Thoracic aorta (tissue), 2 donors: ENCODE measurements around the gene RRP15. TPM values are rescaled to one million over a fixed set of nuclear protein-coding genes. Genes with fewer than 3 reads are reported as not detected.

Source experiments
- ATAC-seq: fragments of 150-250 bp; one replicate; pipeline ENCODE4 v1.8.0; 2017; ENCODE audit warnings: low read depth; ENCODE audit not compliant: insufficient number of reproducible peaks, low FRiP score
- DNase-seq: peaks from one replicate; pipeline ENCODE4 v3.0.0-alpha.2; 2020; ENCODE audit warnings: low spot score
- H3K27ac ChIP-seq, 2 donors: fragments of 200-600 bp; sonication (generic); 1 replicate in 1 of 2; 2 replicates in 1 of 2; pipeline ENCODE4 v1.5.1; 2016; ENCODE audit warnings: mild to moderate bottlenecking in 2 of 2, moderate library complexity in 2 of 2
- H3K27me3 ChIP-seq: fragments of 200-600 bp; sonication (generic); replicated peaks from 2 replicates; pipeline ENCODE4 v1.6.0; 2016; ENCODE audit warnings: mild to moderate bottlenecking; ENCODE audit not compliant: insufficient read depth
- H3K36me3 ChIP-seq: fragments of 200-600 bp; sonication (generic); one replicate; pipeline ENCODE4 v1.5.1; 2016
- H3K4me1 ChIP-seq, 2 donors: fragments of 200-600 bp; sonication (generic); 1 replicate in 1 of 2; 2 replicates in 1 of 2; pipeline versions ENCODE4 v1.5.1 to v1.6.0; 2016; ENCODE audit warnings: low read depth in 2 of 2, mild to moderate bottlenecking in 1 of 2; ENCODE audit not compliant: control insufficient read depth in 1 of 2
- H3K4me3 ChIP-seq: fragments of 200-600 bp; sonication (generic); 2 replicates; pipeline ENCODE4 v1.5.1; 2016; ENCODE audit warnings: mild to moderate bottlenecking
- H3K9me3 ChIP-seq: fragments of 200-600 bp; sonication (generic); 2 replicates; pipeline ENCODE4 v1.5.1; 2016
- total RNA-seq, 2 donors: library from RNA; depleted of rRNA; stranded (reverse); fragments of >200 nt; gene quantifications; one replicate each; pipeline versions ENCODE4 v1.1.0 to v1.2.3, GENCODE V29; 2016
- TF ChIP-seq, protein P1 (sequence below): fragments of 200-600 bp; sonication (generic); IDR thresholded peaks from one replicate; pipeline ENCODE4 v1.5.1; 2019; ENCODE audit warnings: antibody characterized with exemption

The RRP15 gene
- total RNA-seq, 2 donors from 2014 or later: 2.2 to 14.3 TPM

DNA sequence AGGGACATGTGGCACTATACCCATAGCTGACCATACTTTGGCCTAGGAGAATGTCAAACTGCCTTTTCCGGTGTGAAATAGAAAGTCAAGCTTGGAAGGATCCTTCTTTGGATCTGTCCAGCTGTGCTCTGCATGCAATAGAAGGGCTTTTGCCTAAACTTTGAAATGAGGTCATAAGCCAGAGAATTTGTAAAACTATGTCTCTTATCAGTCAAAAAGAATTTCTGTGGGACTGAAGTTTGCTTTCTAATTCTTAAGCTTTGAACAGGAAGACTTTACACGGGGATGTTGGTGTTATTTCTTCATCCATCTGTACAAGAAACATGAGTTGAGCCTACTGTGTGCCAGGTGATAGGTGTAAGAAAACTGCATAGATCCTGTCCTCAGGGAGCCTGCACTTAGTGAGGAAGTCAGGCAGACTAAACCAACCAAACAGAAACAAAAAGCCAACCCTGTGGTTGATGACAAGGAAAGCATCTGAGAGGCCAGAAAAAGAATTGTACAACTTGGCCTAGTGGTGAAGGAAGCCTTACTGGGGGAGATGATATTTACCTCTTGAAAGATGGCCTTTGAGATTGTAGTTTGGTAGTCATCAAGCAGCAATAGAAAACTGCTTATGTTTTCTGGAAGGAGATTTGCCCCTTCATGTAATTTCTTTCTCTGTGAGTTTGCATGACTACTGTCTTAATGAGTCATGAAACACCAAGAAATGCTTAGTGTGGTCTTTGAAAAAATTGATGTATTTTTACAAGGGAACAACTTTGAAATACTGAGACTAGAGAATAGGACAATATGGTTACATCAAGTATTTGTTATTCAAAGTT lies 84.8 kb downstream of the RRP15 start:
- ATAC-seq: no peak
- no peak for DNase-seq
- TF ChIP-seq, protein P1, sequence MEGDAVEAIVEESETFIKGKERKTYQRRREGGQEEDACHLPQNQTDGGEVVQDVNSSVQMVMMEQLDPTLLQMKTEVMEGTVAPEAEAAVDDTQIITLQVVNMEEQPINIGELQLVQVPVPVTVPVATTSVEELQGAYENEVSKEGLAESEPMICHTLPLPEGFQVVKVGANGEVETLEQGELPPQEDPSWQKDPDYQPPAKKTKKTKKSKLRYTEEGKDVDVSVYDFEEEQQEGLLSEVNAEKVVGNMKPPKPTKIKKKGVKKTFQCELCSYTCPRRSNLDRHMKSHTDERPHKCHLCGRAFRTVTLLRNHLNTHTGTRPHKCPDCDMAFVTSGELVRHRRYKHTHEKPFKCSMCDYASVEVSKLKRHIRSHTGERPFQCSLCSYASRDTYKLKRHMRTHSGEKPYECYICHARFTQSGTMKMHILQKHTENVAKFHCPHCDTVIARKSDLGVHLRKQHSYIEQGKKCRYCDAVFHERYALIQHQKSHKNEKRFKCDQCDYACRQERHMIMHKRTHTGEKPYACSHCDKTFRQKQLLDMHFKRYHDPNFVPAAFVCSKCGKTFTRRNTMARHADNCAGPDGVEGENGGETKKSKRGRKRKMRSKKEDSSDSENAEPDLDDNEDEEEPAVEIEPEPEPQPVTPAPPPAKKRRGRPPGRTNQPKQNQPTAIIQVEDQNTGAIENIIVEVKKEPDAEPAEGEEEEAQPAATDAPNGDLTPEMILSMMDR: no peak
- peak overlapping the region; percentile 69 to 84 for H3K27ac ChIP-seq
- no peaks in the 10 kb centered on the region for H3K27me3 ChIP-seq
- no peaks in the 10 kb centered on the region for H3K36me3 ChIP-seq
- no peaks in the 10 kb centered on the region for H3K9me3 ChIP-seq
- peak overlapping the region; percentile 40 for H3K4me3 ChIP-seq
- peaks cover 31 to 79% of the 10 kb centered on the region in 2 donors for H3K4me1 ChIP-seq

DNA sequence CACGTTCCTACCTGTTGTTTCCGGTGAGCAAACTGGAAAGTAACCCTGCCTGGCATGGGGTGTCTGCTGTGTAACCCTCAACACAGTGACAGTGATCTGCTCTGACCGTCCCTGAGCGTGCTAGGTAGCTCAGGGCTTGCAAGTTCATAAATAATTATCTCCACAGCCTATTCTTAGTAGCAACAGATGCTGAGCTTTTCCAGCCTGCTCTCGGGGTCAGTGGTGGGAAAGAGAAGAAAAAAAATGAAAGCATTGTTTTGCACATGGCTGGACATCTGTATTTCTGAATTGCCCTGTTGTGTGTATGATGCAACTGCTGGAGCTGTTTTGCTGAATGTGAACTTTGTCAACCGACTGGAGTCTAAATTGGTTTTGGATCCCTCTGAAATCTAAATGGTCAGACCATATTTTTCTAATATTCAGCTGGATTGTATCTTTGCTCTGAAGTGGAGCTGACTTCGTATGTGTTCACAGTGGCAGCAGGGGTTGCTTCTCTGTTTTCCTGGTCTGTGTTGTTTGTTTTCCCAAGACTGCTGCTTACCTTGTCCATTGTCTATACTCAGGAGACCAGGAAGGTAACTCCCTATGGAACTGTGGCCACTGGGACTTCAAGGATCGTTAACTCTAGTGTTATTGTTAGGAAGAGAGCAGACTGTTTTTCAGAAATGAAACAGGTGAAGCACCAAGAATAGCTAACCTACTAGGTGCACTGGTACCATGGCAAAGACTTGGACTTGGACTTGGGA lies 87.0 kb downstream of the RRP15 start:
- TF ChIP-seq, protein P1: no peak
- H3K9me3 ChIP-seq: no peaks in the 10 kb centered on the region
- peak overlapping the region; percentile 49 to 84 for H3K27ac ChIP-seq
- H3K4me1 ChIP-seq: peaks cover 38 to 73% of the 10 kb centered on the region in 2 donors
- no peak overlapping the region for H3K4me3 ChIP-seq
- DNase-seq (no peak), ATAC-seq (no peak)
- H3K36me3 ChIP-seq: no peaks in the 10 kb centered on the region
- no peaks in the 10 kb centered on the region for H3K27me3 ChIP-seq

DNA sequence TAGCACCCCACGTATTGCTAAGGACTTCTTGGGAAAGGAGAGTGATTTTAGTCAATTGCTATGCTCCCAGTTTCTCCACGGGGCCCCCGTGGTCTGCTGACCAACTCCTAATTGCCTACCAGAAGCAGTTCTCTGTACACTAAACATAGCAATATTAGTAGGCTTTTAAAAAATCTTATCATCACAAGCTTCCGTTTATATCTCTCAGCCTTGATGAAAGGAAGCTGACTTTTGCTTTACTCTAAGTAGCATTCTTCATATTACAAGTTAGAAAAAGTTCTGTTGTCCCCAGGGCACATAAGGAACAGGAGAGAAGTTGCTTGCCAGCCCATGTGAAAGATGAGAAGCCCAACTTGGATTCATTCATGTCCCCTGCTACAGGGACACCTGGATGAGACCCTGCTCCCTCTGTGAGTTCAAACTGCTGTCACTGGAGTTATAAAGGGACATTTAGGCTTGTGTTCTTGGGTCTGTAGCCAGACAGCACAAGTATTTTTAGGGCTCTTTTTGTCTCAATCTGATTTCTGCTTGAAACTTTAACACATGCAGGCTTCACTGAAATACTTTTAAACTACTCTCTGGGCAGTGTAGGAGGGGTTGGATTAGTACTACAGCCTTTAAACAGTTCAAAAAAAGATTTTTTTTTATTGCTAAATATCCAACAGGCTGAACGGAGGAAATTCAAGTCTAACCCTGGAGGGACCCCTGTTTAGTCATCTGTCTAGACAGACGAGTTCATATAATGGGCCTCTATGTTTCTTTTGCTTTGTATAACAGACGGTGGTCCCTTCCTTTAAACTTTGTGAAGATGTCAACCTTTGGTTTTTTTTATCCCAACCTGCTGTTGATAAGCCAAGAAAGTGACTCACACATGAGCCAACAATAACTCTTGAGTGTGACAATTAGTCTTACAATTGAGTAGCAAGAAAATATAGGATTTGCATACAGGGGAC lies 89.6 kb downstream of the RRP15 start:
- H3K27ac ChIP-seq: peak overlapping the region; percentile 36 to 39
- no peak for DNase-seq
- peaks cover 38 to 72% of the 10 kb centered on the region in 2 donors for H3K4me1 ChIP-seq

DNA sequence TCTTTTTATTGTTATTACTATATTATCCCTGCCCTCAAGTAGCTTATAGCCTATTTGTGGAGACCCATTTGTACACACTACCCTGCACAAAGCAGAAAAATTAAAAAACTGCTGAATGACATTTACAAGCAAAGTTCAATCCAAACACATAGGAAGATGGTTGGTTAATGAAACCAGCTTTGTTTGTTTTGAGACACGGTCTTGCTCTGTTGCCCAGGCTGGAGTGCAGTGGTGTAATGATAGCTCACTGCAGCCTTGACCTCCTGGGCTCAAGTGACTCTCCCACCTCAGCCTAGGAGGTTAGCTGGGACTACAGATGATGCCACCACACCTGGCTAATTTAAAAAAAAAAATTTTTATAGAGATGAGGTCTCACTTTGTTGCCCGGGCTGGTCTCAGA lies 91.6 kb downstream of the RRP15 start:
- Histone ChIP-seq H3K27ac (no peak overlapping the region), H3K9me3 (no peaks in the 10 kb centered on the region), H3K36me3 (no peaks in the 10 kb centered on the region), H3K4me1 (peaks cover 34 to 66% of the 10 kb centered on the region in 2 donors), H3K27me3 (no peaks in the 10 kb centered on the region), H3K4me3 (no peak overlapping the region)
- no peak for ATAC-seq
- no peak for DNase-seq
- TF ChIP-seq, protein P1: no peak

More for the DNA sequence above, 89.6 kb downstream of the RRP15 start:
- Histone ChIP-seq H3K9me3 (no peaks in the 10 kb centered on the region), H3K27me3 (no peaks in the 10 kb centered on the region), H3K36me3 (no peaks in the 10 kb centered on the region), H3K4me3 (no peak overlapping the region)
- no peak for ATAC-seq
- TF ChIP-seq, protein P1: no peak
